Testis (tissue), 2 donors: ENCODE data around the gene KIDINS220.

Experiments used
- POLR2A ChIP-seq: fragments of 450-650 bp; IDR thresholded peaks from one replicate; pipeline ENCODE4 v1.6.1; 2017; ENCODE audit warnings: antibody characterized with exemption, mild to moderate bottlenecking, moderate library complexity
- TF ChIP-seq, protein P1 (sequence below), 3 experiments: fragments of 450-650 bp in 2 of 3; fragments of 200-600 bp in 1 of 3; sonication (generic) in 1 of 3; IDR thresholded peaks; one replicate each; pipeline ENCODE4 v1.5.1; 2016 to 2019; ENCODE audit warnings: antibody characterized with exemption in 3 of 3, mild to moderate bottlenecking in 2 of 3, moderate library complexity in 1 of 3

DNA sequence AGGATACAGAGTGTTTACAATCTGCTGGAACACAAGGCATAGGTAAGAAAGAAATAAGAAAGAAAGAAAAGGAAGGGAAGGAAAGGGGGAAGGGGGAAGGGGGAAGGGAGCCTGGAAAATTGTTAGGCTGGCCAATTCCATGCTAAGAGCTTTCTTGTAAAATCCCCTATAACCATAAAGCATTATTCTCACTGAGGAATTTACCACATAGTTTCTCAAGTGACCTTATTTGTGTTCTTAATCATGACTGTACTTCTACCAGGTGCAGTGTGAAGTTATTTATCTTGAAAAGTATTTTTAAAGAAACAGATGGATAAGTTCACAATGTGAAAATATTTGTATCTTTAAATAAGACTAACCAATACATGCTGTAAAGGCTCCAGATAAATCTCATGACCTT is 39.2 kb upstream of the KIDINS220 start:
- TF ChIP-seq, protein P1, sequence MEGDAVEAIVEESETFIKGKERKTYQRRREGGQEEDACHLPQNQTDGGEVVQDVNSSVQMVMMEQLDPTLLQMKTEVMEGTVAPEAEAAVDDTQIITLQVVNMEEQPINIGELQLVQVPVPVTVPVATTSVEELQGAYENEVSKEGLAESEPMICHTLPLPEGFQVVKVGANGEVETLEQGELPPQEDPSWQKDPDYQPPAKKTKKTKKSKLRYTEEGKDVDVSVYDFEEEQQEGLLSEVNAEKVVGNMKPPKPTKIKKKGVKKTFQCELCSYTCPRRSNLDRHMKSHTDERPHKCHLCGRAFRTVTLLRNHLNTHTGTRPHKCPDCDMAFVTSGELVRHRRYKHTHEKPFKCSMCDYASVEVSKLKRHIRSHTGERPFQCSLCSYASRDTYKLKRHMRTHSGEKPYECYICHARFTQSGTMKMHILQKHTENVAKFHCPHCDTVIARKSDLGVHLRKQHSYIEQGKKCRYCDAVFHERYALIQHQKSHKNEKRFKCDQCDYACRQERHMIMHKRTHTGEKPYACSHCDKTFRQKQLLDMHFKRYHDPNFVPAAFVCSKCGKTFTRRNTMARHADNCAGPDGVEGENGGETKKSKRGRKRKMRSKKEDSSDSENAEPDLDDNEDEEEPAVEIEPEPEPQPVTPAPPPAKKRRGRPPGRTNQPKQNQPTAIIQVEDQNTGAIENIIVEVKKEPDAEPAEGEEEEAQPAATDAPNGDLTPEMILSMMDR (IDR thresholded peaks at IDR 0.05) = no peak
- TF ChIP-seq POLR2A = no peak
